GM12864 (cell line): Measurements from ENCODE around the gene RAB3B.
A peak's percentile ranks its signal among the peaks of the same experiment; 100 is the strongest.

Experiments
- DNase-seq: peaks from one replicate; pipeline ENCODE4 v3.0.0-alpha.2; 2011; ENCODE audit warnings: low read depth
- H3K4me3 ChIP-seq: 2 replicates; pipeline ENCODE4 v1.5.1; 2011; ENCODE audit warnings: mild to moderate bottlenecking, low read depth, low read length, control low read depth
- CTCF ChIP-seq: IDR thresholded peaks from 2 replicates; pipeline ENCODE4 v1.5.1; 2011; ENCODE audit warnings: low read depth, mild to moderate bottlenecking, moderate library complexity, low read length, control low read depth, inconsistent platforms; ENCODE audit errors: missing control alignments

RAB3B gene

GRCh38 chr1:51948491-51948915 lies 42.0 kb downstream of the RAB3B start:
- DNase-seq = no peak
- H3K4me3 ChIP-seq = no peak overlapping the region
- TF ChIP-seq CTCF = no peak

GRCh38 chr1:51946300-51946699 lies 44.2 kb downstream of the RAB3B start:
- no peak overlapping the region for H3K4me3 ChIP-seq
- no peak for TF ChIP-seq CTCF
- DNase-seq = no peak

- TF ChIP-seq CTCF = no peak
- H3K4me3 ChIP-seq = no peak overlapping the region
- DNase-seq = no peak
These were observed 44.9 kb downstream of the RAB3B start for GRCh38 chr1:51945591-51945990.

- H3K4me3 ChIP-seq = no peak overlapping the region
- no peak for TF ChIP-seq CTCF
- no peak for DNase-seq
These were observed 48.2 kb downstream of the RAB3B start for GRCh38 chr1:51942281-51942680.

GRCh38 chr1:51941528-51941927 lies 49.0 kb downstream of the RAB3B start:
- TF ChIP-seq CTCF = no peak
- DNase-seq = no peak
- no peak overlapping the region for H3K4me3 ChIP-seq

GRCh38 chr1:51937112-51937511 lies 53.4 kb downstream of the RAB3B start:
- TF ChIP-seq CTCF = no peak
- DNase-seq = no peak
- no peak overlapping the region for H3K4me3 ChIP-seq

- TF ChIP-seq CTCF = peak; percentile 4
- no peak overlapping the region for H3K4me3 ChIP-seq
- DNase-seq = no peak
These were observed 54.0 kb downstream of the RAB3B start for GRCh38 chr1:51936531-51936930.
